HG03520 (cell line): ENCODE data around the gene OSM.

ENCODE experiments used
- ATAC-seq: cut with Tn5 transposase; IDR thresholded peaks from one replicate; pipeline ENCODE4 v1.9.1; 2021; ENCODE audit warnings: mild to moderate bottlenecking, moderate library complexity; ENCODE audit not compliant: unreplicated experiment

OSM gene

DNA sequence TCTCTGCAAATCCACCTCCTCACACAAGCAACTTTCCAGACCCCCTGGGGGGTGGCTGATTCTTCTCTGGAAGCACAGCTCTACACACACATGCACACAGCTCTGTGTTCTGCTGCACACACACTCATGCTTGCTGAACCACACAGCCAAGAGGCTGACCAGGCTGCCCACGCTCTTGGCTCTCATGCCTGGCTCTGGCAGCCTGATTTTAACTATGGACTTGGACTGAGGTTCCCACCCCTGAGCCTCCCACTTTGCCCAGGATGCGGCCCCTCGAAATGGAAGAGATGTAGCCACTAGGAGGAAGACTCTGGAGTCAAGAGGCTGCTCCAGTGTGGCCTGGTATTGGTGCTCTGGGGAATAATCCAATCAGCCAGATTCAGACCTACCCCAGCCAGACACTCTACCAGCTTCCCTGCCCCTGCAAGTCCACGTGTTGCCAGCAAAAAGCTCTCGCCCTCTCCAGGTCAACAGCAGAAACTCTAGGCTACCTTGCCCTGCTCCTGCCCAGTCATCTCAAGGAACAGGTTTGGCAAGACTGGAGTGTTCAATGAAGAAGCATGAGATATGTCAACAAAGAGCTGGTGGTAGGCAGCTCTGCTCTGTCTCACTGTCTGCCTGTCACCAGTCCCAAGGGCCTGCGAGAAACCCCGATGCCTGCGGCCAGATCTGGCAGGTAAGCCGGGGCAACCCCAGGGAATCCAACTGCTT lies 31.5 kb upstream of the OSM start:
- ATAC-seq: no peak

DNA sequence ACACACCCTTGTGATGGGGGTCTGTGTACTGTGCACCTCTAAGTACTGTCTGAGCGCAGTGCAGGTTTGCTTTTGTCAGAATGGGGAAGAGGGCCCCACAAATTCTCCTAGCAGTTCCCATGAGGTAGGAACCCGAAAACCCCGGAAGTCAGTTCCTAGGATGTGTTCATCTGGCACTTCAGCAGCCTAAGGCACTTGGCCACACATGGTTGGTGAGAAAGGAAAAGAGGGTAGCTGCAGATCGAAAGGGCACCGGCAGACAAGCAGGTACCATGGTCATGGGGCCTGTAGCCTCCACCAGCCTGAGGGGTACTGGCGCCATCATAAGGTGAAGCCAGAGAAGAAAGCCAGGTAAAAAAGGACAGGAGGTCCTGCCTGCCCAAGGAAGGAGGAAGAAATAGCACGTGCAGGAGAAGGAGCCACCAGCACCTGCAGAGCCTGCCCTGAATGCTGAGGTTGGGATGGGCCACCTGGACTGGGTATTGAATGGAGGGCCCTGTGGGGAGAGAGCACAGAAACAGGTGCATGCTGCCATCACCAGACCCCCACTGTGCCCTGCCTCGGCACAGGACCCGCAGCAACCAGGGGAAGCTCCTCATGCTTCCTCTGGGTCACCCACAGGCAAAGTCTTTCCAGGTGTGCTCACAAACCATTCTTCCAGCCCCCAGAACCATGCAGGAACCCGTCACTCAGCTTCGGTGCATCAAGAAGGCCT lies 30.8 kb upstream of the OSM start:
- ATAC-seq: no peak

DNA sequence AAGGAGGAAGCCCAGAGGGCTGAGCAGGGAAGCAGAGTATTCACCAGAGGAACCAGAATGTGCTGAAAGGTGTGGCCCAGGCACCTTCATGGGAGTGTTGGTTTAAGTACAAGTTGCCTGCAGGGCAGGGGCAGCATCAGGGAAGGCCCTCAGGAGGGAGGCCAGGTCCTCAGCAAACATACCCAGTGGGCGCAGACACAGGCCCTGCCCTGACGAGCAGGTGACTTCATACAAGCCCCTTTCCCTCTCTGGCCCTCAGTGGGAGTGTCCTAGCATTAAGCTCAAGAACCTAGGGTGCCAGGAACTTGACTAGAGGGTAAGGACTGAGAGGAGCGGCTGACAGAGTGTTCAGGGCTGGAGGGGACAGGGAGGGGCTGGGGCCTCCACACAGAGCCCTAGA lies 30.2 kb upstream of the OSM start:
- ATAC-seq: no peak

DNA sequence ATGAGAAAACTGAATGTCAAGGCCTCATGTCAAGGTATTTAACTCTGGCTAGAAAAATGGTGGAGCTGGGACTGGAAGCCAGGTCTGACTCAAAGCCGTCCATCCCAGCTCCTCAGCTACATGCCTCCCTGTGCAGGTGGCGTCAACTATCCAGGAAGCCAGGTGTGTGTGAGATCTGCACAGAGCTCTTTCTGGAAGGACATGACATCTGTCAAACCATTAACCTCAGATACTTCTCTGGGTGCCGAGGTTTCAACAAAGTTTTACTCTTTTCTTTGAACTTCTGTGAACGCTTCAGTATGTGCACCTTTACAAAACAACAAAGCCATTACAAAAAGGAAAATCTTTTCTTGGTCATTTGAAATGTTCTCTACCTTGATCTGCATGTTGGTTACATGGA lies 29.7 kb upstream of the OSM start:
- no peak for ATAC-seq

DNA sequence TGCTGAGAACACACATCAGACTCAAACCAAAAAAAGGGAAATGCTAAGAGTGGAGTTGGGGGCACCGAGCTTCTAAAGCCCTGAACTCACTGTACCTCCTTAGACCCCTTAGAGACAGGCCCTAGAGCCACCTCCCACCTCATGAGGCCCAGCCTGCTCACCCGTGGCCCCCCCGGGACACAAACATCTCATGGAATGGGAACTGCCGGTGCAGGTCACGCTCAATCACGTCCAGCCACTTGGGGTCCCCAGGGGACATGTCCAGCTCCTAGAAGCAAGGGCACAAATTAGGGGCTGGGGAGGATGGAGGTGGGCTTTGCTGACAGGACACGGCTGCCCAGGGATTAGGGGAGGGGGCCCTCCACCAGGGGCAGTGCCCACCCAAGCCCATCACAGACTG lies 28.9 kb upstream of the OSM start:
- ATAC-seq: no peak

DNA sequence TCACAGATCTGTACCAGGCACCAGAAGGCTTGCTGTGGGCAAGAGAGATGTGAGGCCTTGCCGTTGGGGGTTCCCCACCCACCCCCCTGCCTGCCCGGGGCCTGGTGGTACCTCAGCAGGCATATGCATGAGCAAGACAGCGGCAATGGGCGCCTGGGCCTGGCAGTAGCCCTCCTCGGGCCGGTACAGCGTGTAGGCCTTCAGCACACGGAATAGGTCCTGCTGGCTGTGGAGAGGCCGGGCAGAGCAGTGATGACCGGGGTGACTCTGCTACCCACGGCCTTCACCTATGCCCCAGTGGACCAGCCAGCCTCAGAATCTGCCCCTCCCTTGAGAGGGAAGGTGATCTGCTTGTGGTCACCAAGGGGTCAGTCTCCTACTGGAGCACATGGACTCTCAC lies 28.2 kb upstream of the OSM start:
- no peak for ATAC-seq

DNA sequence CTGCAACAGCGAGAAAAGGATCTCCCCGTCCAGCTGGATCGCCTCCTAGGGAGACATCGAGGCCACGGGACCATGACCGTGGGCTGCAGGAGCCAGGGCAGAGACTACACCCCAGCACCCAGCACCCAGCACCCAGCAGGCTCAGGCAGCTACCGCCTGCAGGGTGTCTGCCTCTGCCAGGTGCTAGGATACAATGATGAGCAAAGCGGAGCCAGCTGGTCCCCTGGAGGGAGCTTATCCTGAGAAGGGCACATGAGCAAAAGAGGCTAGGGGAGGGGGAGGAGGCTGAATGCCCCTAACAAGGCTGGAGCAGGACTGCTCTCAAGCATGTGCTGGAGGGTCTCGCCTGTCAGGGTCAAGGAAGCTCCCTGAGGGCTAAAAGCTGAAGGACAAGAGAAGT lies 27.4 kb upstream of the OSM start:
- no peak for ATAC-seq

DNA sequence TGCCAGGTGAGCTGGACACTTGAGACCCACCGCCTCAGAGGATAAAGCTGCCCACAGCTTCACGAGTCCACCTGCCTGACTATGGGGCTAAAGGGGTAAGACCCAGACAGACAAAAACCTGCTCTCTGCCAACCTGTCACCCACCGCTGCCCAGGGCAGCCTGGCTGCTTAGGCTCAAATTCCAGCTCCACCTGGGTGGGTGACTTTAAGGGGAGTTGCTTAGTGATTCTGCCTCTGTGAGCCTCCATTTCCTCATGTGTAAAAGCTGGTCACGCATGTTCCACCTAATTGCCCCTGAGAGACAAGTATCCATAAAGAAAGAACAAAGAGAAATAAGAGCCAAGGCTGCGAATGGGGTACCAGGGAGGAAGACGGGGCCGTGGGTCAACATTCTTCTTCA lies 26.4 kb upstream of the OSM start:
- ATAC-seq: no peak

DNA sequence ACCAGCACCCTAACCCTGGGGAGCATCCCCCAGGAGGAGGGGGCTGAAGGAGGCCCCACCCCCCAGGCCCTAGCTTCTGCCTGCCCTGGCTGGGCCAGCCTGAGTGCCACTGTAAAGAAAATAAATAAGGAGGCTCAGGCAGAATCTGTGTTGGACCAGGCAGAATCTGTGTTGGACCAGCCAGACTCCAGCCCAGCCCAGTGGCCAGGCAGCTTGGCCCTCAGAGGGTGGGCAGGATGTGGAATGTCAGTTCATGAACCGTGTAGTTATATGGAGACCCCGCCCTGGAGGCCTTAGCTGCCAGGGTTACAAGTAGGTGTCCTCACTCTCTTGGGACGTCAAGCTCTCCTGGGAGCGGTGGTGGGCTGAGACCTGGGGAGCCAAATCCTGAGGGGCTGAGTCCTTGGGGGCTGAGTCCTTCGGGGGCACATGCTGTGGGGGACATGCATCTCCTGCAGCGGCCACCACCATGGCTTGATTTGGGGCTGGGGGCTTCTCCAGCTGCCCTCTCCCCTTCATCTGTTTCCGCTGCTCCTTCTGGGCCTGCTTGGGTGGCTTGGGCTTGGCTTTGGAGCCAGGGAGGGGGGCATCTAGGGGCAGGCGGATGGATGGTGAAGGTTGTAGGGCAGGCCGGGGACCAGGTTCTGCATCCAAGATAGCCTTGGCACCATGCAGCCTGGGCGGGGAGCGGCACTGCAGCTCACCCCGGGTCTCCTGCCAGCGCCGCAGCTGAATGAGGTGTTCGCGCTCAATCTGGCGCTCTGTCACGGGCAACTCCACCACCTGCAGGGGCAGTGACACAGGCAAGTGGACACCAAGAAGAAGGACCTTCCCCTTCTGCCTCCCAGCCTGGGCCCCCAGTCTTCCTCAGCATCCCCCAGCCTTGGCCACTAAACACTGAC lies 25.7 kb upstream of the OSM start:
- ATAC-seq: no peak

DNA sequence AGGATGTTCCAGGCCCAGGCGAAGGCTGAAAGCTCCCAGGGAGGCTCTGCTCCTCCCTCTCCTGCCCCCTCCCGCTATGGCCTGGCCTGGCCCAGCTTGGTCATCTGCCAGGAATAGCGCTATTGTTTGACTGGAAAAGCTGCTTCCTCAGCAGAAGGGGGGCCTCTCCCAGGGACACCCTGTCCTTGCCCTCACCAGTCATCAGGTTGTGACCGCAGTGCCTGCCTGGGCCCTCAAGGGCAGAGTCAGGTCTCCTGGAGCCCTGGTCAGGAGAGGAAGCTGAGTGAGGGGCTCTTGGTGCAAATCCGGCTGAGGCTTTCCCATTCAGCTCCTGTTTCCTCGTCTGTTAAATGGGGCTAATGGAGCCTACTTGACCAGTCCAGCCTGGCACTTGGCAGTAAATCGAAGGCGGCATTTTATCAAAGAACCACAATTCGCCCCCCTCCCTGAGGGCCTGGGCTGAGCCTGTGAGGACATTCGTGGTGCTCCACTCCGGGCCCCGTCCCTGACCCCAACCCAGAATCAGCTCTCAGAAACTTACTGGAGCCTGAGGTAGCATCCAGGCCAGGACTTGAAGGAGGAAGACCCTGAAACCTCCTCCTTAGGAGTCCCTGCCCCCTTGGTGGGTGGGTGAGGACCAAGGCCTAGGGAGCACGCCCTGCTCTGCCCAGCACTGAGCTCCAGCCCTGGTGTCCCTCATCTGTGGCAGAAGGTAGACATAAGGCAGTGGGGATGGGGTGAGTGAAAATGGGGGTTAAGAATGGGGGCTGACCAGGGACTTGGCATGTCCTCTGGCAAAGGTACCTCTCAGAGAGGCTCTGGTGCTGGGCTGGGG lies 24.6 kb upstream of the OSM start:
- no peak for ATAC-seq

DNA sequence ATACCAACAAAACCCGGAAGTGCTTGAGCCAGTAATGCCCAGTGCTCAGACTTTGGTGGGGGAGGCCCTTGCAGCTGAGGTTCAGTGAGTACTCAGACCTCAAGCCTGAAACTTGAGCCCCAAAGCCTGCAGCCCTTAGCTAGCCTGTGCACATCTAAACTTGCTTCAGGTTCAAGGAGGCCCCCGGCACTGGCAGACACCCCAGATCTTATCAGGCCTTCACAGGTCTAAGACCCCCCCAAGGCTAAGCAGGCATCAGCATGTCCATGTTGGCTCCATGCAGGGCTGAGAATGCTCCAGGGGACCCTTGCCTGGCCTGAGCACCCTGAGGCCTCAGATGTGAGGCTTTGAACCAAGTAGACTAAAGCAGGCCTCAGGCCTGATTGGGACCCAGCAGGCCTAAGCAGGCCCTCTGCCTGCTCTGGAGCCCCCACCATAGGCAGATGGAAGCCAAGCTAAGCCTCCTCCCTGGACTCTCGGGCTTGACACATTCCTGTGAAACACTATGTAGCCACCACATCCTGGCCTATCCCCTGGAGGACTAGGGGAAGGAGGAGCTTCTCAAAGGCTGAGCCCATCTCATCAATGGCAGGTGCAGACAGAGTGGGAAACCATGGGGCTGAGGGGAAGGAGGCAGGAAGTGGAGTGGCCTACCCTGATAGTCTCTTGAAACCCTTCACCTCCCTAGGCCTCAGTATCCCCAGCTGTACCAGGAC lies 23.8 kb upstream of the OSM start:
- no peak for ATAC-seq

DNA sequence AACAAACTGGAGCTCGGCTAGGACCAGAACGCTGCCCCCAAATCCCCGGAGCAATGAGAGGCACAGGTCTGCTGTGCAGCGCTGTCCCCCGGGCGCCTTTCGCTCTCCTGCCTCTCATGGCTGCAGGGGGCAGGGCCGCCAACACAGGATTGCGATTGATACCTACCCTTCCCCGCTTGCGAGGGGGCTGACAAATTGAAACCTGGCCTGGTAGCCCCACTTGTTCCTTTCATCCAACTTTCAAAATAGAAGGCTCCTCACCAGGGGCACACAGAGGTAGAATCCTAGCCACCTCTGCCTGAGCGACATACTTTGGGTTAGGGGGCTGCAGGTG lies 23.3 kb upstream of the OSM start:
- peak; percentile 12 for ATAC-seq

DNA sequence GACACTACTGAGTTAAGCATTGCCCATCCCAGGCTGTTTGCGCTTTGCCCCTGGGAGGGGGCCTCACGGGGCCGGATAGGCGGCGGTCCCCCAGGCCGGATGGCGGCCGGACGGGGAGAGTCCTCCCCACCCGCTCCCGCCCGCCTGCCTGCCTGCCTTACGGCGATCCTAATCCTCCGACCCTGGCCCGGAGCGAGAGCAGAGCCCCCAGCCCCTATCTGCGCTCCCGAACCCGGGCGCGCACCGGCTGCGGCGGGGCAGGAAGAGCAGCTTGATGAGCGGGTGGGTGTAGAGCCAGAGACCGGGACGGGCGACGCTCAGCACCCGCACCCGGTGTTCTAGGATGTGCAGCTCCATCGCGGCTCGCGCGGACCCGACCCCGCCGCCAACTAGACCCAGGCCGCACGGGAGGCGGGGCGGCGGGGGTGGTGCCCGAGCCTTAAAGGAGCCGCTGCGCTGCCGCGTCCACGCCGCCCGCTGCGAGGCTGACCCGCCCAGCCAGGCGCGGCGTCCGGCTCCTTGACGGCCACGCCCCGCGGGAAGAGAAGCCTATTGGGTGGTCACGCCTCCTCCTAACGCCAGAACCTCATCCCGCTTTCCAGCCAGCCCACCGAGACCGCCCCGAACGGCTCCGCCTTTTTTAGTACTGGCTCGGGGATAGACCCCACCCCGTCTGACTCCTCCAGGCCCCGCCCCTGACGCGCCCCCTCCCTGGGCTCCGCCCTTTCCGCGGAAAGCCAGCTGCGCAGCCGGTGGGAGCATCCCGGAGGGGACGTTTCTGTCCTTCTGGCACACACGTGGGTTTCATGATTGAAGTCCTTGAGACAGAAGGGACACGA lies 22.7 kb upstream of the OSM start, which contains the start of gene CASTOR1:
Gene CASTOR1 (minus strand): TSS at position 365 of the 839 bp plus-strand sequence. CDS start 8 bp downstream, at position 357.
- peak; percentile 48 for ATAC-seq

DNA sequence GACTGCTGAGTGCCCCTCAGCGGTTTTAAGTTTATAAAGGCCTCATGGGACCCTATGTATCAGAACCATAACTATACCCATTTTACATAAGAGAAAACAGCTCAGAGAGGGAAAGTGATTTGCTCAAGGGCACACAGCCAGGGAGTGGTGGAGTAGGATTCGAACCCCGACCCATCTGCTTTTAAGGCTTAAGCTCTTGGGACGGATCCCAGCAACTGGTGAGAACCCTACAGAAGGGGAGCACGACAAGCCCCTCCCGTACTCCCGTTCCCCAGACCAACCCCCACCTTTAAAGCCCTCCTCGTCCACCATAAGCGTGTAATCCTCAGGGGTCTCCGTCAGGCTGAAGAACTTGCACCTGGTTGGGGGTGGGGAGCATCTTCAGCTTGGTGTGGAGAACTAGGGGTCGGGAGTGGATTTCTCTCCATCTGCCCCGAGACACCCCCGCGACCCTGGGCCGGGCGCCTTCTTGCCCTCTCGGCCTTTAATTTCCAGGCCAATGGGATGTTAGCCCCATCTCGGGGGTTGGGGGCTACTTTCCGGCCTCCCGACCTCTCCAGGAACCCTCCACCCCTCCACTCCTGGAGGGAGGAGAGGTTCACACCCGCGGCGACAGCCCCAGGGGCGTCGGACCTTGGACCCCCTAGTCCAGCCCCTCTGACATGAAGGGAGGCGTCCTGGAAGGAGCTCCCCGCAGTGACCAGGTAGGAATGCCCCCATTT lies 21.9 kb upstream of the OSM start:
- ATAC-seq: no peak

DNA sequence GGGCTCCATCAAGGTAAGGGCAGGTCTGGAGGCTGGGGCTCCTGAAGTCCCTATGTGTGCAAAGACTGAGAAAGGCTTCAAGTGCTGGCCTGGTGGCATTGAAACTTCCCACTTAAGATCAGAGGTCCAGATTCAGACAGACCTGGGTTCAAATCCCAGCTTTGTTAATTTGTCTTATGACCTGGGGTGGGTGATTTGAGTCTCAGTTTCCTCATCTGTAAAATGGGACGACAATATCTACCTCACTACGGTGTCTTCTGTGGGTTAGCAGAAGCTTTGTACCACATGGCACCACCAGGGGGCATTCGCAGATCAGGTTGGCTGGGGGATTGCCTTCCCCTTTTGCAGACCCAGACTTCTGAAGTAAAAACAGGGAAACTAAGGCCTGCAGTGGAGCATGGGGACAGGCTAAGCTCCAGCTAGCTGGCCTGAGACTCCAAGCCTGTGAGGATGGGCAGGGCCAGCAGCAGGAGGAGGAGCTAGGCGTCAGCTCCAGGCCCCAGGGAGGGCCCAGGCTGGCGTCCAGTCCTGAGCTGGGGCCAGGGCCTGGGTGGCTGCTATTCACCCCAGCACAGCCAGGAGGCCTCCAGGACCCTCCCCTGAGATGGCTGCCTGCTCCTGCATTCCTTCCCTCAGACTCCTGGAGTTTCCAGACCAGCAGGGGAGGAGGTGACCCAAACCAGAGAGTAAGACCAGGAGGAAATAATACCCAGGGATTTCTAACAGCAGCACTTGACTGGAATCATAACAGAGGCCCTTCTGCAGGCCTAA lies 21.2 kb upstream of the OSM start:
- ATAC-seq: no peak

DNA sequence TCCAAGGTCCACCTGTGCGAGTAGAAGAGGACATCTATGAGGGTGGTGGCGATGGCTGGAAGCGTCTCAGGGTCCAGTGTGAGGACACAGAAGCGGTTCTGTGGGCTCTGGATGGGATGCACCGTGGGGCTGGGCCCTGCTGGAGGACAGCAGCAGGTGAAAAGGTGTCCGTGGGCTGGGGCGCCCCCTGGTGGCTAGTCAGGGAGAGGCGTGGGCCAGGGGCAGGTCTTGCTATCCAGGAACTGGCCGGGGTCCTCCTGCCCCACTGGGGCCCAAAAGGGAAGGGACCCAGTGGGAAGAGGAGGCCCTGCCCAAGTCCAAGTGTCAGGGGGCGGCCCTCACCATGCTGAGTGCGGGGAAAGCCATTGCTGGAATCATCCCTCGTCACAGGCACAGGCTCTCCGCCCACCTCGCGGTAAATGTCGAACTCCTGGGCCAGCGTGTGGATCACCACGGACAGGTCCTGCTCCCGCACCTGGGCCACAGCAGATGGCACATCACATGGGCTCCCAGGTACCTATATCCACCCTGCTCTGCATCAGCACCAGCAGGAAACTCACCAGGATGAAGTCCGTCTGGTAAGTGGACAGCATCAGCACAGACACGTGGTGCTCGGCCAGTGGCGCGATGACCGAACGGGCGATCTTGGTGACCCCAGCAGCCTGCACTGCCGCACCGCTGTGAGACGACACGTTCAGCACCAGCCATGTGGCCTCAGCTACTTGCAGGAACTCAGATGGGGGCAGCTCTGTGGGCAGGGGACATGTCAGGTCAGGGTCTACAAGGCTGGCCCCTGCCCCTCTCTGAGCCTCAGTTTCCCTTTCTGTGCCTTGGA lies 20.4 kb upstream of the OSM start:
- no peak for ATAC-seq

DNA sequence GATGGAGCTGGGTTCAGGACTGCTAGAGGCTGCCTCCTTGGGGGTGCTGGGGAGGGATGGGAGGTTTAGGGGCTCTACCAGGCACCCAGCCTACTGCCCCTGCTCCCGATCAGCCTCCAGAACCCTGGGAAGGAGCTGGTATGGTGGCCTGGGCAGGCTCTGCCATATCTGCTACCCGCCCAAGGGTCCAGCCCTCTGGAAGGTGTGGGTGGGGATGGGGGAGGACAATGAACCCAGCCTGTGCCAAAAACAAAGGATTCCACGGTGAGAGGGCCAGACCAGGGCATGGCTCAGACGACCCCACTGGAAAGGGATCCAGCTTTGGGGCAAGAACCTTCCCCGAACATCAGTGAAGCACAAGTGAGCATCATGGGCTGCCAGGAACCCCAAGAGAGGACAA lies 19.7 kb upstream of the OSM start:
- no peak for ATAC-seq
